Activated CD8-positive, alpha-beta memory T cell treated with anti-CD3 and anti-CD28 coated beads, Interleukin-2, amount 50 U/mL, for 1 hour (primary cell): Measurements from ENCODE around the gene INCA1.
"Not testable (repeated sequence)": the region's sequence is repeated elsewhere in the genome, so short reads cannot be mapped to it uniquely, and the experiment has no call there.

ENCODE experiments used
- DNase-seq: peaks from one replicate; pipeline ENCODE4 v3.0.0-alpha.2; 2020; ENCODE audit errors: extremely low read depth

INCA1 gene

GRCh38 chr17:4997302-4998026, at the start of gene INCA1, which contains the start of gene KIF1C:
Gene INCA1 (minus strand): TSS chr17:4997522. CDS start chr17:4994437, 3,085 bp downstream.
Gene KIF1C (plus strand): TSS chr17:4997950. CDS start chr17:5000247, 2,297 bp downstream.
- DNase-seq: peak; percentile 64

- no peak for DNase-seq
These were observed 48.2 kb upstream of the INCA1 start for GRCh38 chr17:5045496-5045895.

- DNase-seq: no peak
These were observed 47.3 kb upstream of the INCA1 start for GRCh38 chr17:5044630-5045029.

- DNase-seq: no peak
These were observed 46.2 kb upstream of the INCA1 start for GRCh38 chr17:5043524-5043923.

- DNase-seq: no peak
These were observed 45.1 kb upstream of the INCA1 start for GRCh38 chr17:5042157-5043022.

GRCh38 chr17:5035315-5035714, 38.0 kb upstream of the INCA1 start, which contains the start of gene SLC52A1:
Gene SLC52A1 (minus strand): TSS chr17:5035426. CDS start chr17:5034606, 820 bp downstream.
- DNase-seq: no peak

GRCh38 chr17:5034651-5035050, 37.3 kb upstream of the INCA1 start:
- no peak for DNase-seq

GRCh38 chr17:5034063-5034462, 36.7 kb upstream of the INCA1 start:
- DNase-seq: no peak

GRCh38 chr17:5033352-5034015, 36.2 kb upstream of the INCA1 start:
- DNase-seq: no peak

- DNase-seq: no peak
These were observed 35.5 kb upstream of the INCA1 start for GRCh38 chr17:5032865-5033264.

GRCh38 chr17:5031365-5032082, 34.2 kb upstream of the INCA1 start:
- DNase-seq: peak; percentile 47

GRCh38 chr17:5030168-5030567, 32.8 kb upstream of the INCA1 start:
- not testable (repeated sequence) for DNase-seq

- no peak for DNase-seq
These were observed 30.6 kb upstream of the INCA1 start for GRCh38 chr17:5027916-5028315.

- DNase-seq: no peak
These were observed 30.0 kb upstream of the INCA1 start for GRCh38 chr17:5027299-5027698.

- no peak for DNase-seq
These were observed 27.3 kb upstream of the INCA1 start for GRCh38 chr17:5024604-5025003.

GRCh38 chr17:5023588-5024147, 26.3 kb upstream of the INCA1 start:
- no peak for DNase-seq

- DNase-seq: no peak
These were observed 24.9 kb upstream of the INCA1 start for GRCh38 chr17:5022171-5022711.

- no peak for DNase-seq
These were observed 23.2 kb upstream of the INCA1 start for GRCh38 chr17:5020502-5021023.

- DNase-seq: no peak
These were observed 22.2 kb upstream of the INCA1 start for GRCh38 chr17:5019475-5019956.

GRCh38 chr17:5014357-5014756, 17.0 kb upstream of the INCA1 start:
- DNase-seq: no peak

GRCh38 chr17:5011928-5012327, 14.6 kb upstream of the INCA1 start:
- DNase-seq: no peak
